LNCaP clone FGC (cell line): ENCODE measurements around the gene CLMP.

Experiments used
- DNase-seq: peaks from one replicate; pipeline ENCODE4 v3.0.0-alpha.2; 2011; ENCODE audit warnings: low read depth
- H3K4me3 ChIP-seq: 2 replicates; pipeline ENCODE4 v1.5.1; 2011; ENCODE audit warnings: mild to moderate bottlenecking, low read depth, low read length, control low read depth
- CTCF ChIP-seq: IDR thresholded peaks from 2 replicates; pipeline ENCODE4 v1.5.1; 2012; ENCODE audit warnings: mild to moderate bottlenecking; ENCODE audit not compliant: control insufficient read depth, insufficient read depth; ENCODE audit errors: extremely low read depth

CLMP gene

GRCh38 chr11:123176785-123177184 is 18.3 kb downstream of the CLMP start:
- no peak overlapping the region for H3K4me3 ChIP-seq
- no peak for TF ChIP-seq CTCF
- DNase-seq = no peak

- no peak for TF ChIP-seq CTCF
- H3K4me3 ChIP-seq = no peak overlapping the region
- DNase-seq = no peak
These were observed 20.6 kb downstream of the CLMP start for GRCh38 chr11:123174196-123175183.

GRCh38 chr11:123173856-123174186 is 21.2 kb downstream of the CLMP start:
- H3K4me3 ChIP-seq = no peak overlapping the region
- no peak for TF ChIP-seq CTCF
- no peak for DNase-seq

- H3K4me3 ChIP-seq = no peak overlapping the region
- TF ChIP-seq CTCF = no peak
- no peak for DNase-seq
These were observed 21.8 kb downstream of the CLMP start for GRCh38 chr11:123173040-123173855.

GRCh38 chr11:123170929-123171328 is 24.1 kb downstream of the CLMP start:
- DNase-seq = no peak
- TF ChIP-seq CTCF = no peak
- H3K4me3 ChIP-seq = no peak overlapping the region

- DNase-seq = no peak
- no peak for TF ChIP-seq CTCF
- H3K4me3 ChIP-seq = no peak overlapping the region
These were observed 25.2 kb downstream of the CLMP start for GRCh38 chr11:123169821-123170220.
